ENCODE results near the gene AP3S1.

DNA sequence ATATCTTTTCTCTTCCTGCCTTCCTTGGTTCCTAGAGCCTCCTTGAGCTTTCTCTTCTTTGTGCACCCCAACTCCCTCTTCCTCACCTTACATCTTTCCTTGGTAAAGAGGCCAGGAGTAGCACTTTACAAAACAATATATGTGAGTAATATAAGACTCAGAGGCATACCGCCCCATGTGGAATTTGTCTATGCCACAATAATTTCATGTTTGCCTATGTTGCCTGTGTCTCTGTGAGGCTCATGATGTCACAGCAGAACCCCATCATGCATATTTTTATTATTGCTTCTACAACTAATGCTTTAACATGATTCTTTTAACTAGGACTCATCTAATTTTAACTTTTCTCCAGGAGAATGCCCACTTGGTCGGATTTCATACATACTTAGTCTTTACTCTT, 105.5 kb downstream of the AP3S1 start:
- TF ChIP-seq HDGF (IDR thresholded peaks at IDR 0.05; ENCODE audit: borderline replicate concordance) = no peak
- TF ChIP-seq, protein P1, sequence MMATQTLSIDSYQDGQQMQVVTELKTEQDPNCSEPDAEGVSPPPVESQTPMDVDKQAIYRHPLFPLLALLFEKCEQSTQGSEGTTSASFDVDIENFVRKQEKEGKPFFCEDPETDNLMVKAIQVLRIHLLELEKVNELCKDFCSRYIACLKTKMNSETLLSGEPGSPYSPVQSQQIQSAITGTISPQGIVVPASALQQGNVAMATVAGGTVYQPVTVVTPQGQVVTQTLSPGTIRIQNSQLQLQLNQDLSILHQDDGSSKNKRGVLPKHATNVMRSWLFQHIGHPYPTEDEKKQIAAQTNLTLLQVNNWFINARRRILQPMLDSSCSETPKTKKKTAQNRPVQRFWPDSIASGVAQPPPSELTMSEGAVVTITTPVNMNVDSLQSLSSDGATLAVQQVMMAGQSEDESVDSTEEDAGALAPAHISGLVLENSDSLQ (IDR thresholded peaks at IDR 0.05) = no peak
- TF ChIP-seq NFRKB (IDR thresholded peaks at IDR 0.05) = no peak
- TF ChIP-seq BHLHE40 (IDR thresholded peaks at IDR 0.05; ENCODE audit: borderline replicate concordance) = no peak
- no peak for TF ChIP-seq ZNF384 (IDR thresholded peaks at IDR 0.05)
- no peak for TF ChIP-seq SP1 (IDR thresholded peaks at IDR 0.05)
- no peak for TF ChIP-seq CTBP1 (IDR thresholded peaks at IDR 0.05; ENCODE audit: borderline replicate concordance)
